K562 (cell line): ENCODE measurements around the gene PMVK. TPM values are rescaled to one million over a fixed set of nuclear protein-coding genes. Genes with fewer than 3 reads are reported as not detected.
A peak's percentile ranks its signal among the peaks of the same experiment; 100 is the strongest.

ENCODE experiments used
- ARHGAP35 ChIP-seq: fragments of 450-650 bp; IDR thresholded peaks from 2 replicates; pipeline ENCODE4 v1.6.1; 2018; ENCODE audit not compliant: partially characterized antibody
- GABPA ChIP-seq: fragments of 200-800 bp; sonication (Bioruptor generic); conservative IDR thresholded peaks from 2 replicates; pipeline ENCODE4 v1.6.1; 2016; ENCODE audit warnings: low read depth, missing genetic modification characterization, missing compliant biosample characterization
- GTF2E2 ChIP-seq: fragments of 200-800 bp; sonication (Bioruptor generic); IDR thresholded peaks from 2 replicates; pipeline ENCODE4 v1.6.1; 2016; ENCODE audit warnings: missing genetic modification characterization, missing compliant biosample characterization
- HMG20A ChIP-seq: fragments of 450-650 bp; formaldehyde crosslinking; conservative IDR thresholded peaks from 2 replicates; pipeline ENCODE4 v1.4.0; 2020; ENCODE audit warnings: mild to moderate bottlenecking, mixed read lengths
- HNRNPUL1 ChIP-seq: fragments of 200-400 bp; formaldehyde crosslinking; IDR thresholded peaks from 2 replicates; pipeline ENCODE4 v1.6.1; 2017; ENCODE audit warnings: low read length
- KAT7 ChIP-seq: sonication (generic); formaldehyde crosslinking; IDR thresholded peaks from 2 replicates; pipeline ENCODE4 v1.8.0; 2022; ENCODE audit warnings: missing genetic modification reagents, mild to moderate bottlenecking, borderline replicate concordance
- MAFG ChIP-seq: fragments of 450-650 bp; conservative IDR thresholded peaks from 2 replicates; pipeline ENCODE4 v1.6.1; 2016; ENCODE audit warnings: missing genetic modification characterization, missing compliant biosample characterization
- MYC ChIP-seq, 2 experiments: fragments of 250-450 bp in 1 of 2; sonication (Bioruptor Pico) in 1 of 2; IDR thresholded peaks; 2 replicates each; pipeline versions ENCODE4 v1.5.1 to v1.6.1; 2012 to 2021; ENCODE audit warnings: low read depth in 2 of 2, borderline replicate concordance in 1 of 2, improper control_type of control experiment in 1 of 2, low read length in 1 of 2, mild to moderate bottlenecking in 1 of 2, moderate library complexity in 1 of 2
- TRIM24 ChIP-seq, 2 experiments: fragments of 450-650 bp; IDR thresholded peaks; 2 replicates each; pipeline ENCODE4 v1.6.1; 2016
- ZNF12 ChIP-seq: sonication (generic); formaldehyde crosslinking; IDR thresholded peaks from 2 replicates; pipeline ENCODE4 v1.4.0; 2020; ENCODE audit warnings: mild to moderate bottlenecking, missing genetic modification reagents
- ZNF395 ChIP-seq: fragments of 200-800 bp; sonication (Bioruptor generic); IDR thresholded peaks from 2 replicates; pipeline ENCODE4 v1.6.1; 2017; ENCODE audit warnings: missing genetic modification characterization, missing compliant biosample characterization
- polyA plus RNA-seq, 8 experiments: library from polyadenylated mRNA; depleted of rRNA in 4 of 8; stranded (reverse) in 5 of 8; unstranded in 3 of 8; fragments of >200 nt; fragmentation: Nextera tagmentation in 2 of 8; fragmentation: Illumina TruSeq in 1 of 8; extraction: Ambion mirVana in 2 of 8; extraction: Trizol in 1 of 8; gene quantifications; 2 replicates each; pipeline versions ENCODE4 v1.2.1 to v1.2.3, GENCODE V29; 2011 to 2014; ENCODE audit warnings: inconsistent platforms in 1 of 8, missing spikeins in 1 of 8
- total RNA-seq, 7 experiments: library from RNA; depleted of rRNA in 6 of 7; stranded (reverse); fragments of >200 nt in 6 of 7; fragmentation: Illumina TruSeq in 2 of 7; extraction: Trizol in 2 of 7; gene quantifications; 2 replicates each; pipeline versions ENCODE4 v1.2.1 to v1.2.3, GENCODE V29; 2011 to 2021; ENCODE audit warnings: low replicate concordance in 1 of 7
- TF ChIP-seq, protein P1 (sequence below), 2 experiments: fragments of 450-650 bp; IDR thresholded peaks; 2 replicates each; pipeline ENCODE4 v1.6.1; 2016; ENCODE audit warnings: mild to moderate bottlenecking in 2 of 2, borderline replicate concordance in 1 of 2, low read depth in 1 of 2, moderate library complexity in 1 of 2
- TF ChIP-seq, protein P2 (sequence below): fragments of 450-650 bp; IDR thresholded peaks from 2 replicates; pipeline ENCODE4 v1.6.1; 2016
- TF ChIP-seq, protein P3 (sequence below), 2 experiments: fragments of 450-650 bp in 1 of 2; sonication (generic) in 1 of 2; formaldehyde crosslinking; conservative IDR thresholded peaks; 2 replicates each; pipeline versions ENCODE4 v1.4.0 to v1.8.1; 2020 to 2022; ENCODE audit warnings: mild to moderate bottlenecking in 1 of 2, missing genetic modification reagents in 1 of 2
- TF ChIP-seq, protein P4 (sequence below): IDR thresholded peaks from 2 replicates; pipeline ENCODE4 v1.6.1; 2011; ENCODE audit not compliant: insufficient read length; ENCODE audit errors: extremely low read depth

PMVK gene
- total and polyA plus RNA-seq, 9 of the 15 experiments (the other 6 are each of a cell fraction or from before 2014, with no cell fraction given), result 1.1 to 15.3 (median 6.3) TPM

- TF ChIP-seq, protein P1, sequence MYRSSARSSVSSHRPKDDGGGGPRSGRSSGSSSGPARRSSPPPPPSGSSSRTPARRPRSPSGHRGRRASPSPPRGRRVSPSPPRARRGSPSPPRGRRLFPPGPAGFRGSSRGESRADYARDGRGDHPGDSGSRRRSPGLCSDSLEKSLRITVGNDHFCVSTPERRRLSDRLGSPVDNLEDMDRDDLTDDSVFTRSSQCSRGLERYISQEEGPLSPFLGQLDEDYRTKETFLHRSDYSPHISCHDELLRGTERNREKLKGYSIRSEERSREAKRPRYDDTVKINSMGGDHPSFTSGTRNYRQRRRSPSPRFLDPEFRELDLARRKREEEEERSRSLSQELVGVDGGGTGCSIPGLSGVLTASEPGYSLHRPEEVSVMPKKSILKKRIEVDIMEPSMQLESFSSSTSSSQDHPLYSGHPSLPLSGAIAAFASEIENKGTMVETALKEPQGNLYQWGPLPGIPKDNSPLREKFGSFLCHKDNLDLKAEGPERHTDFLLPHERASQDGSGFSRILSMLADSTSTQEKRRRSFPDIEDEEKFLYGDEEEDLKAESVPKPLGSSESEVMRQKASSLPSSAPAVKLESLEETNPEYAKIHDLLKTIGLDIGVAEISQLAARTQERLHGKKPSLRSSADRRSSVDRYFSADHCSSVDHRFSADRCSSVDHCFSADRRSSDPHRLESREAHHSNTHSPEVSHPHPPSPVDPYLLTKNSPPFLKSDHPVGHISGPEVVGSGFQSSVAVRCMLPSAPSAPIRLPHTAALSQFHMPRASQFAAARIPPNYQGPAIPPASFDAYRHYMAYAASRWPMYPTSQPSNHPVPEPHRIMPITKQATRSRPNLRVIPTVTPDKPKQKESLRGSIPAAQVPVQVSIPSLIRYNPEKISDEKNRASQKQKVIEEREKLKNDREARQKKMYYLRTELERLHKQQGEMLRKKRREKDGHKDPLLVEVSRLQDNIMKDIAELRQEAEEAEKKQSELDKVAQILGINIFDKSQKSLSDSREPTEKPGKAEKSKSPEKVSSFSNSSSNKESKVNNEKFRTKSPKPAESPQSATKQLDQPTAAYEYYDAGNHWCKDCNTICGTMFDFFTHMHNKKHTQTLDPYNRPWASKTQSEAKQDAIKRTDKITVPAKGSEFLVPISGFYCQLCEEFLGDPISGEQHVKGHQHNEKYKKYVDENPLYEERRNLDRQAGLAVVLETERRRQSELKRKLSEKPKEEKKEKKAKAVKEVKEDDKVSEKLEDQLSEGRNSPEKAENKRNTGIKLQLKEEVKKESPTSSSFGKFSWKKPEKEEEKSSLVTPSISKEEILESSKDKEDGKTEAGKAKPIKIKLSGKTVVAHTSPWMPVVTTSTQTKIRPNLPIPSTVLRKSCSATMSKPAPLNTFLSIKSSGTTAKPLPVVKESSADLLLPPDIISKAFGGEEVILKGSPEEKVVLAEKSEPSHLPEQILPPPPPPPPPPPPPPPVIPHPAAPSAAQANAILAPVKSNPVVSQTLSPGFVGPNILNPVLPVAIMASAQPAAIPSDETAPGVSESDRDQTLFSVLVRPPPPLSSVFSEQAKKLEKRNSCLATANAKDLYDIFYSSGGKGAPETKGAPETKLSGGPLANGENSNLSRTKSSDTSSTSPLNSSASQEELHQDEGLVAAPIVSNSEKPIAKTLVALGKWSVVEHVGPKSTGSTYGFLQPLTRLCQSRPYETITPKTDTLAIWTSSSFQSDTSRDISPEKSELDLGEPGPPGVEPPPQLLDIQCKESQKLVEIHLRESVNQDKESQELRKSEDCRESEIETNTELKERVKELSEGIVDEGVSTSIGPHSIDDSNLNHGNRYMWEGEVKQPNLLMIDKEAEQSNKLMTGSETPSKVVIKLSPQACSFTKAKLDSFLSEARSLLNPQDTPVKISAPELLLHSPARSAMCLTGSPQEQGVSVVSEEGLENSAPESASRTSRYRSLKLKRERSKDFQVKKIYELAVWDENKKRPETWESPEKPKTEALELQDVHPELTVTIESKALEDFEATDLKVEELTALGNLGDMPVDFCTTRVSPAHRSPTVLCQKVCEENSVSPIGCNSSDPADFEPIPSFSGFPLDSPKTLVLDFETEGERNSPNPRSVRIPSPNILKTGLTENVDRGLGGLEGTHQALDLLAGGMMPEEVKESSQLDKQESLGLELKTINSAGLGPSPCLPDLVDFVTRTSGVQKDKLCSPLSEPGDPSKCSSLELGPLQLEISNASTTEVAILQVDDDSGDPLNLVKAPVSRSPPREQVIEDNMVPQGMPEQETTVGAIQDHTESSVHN (IDR thresholded peaks at IDR 0.05; ENCODE audit: borderline replicate concordance in 1 of 2, low read depth in 1 of 2), result no peak
- TF ChIP-seq, protein P2, sequence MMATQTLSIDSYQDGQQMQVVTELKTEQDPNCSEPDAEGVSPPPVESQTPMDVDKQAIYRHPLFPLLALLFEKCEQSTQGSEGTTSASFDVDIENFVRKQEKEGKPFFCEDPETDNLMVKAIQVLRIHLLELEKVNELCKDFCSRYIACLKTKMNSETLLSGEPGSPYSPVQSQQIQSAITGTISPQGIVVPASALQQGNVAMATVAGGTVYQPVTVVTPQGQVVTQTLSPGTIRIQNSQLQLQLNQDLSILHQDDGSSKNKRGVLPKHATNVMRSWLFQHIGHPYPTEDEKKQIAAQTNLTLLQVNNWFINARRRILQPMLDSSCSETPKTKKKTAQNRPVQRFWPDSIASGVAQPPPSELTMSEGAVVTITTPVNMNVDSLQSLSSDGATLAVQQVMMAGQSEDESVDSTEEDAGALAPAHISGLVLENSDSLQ, result peak; percentile 97
- TF ChIP-seq KAT7 (CRISPR knock-in tag) (no peak), GABPA (tag) (peak; percentile 78), HNRNPUL1 (no peak), GTF2E2 (tag) (no peak), MYC (IDR thresholded peaks at IDR 0.05; ENCODE audit: low read depth, low read length) (peak; percentile 93), MYC (CRISPR knock-in tag; IDR thresholded peaks at IDR 0.05; ENCODE audit: borderline replicate concordance, low read depth) (peak; percentile 73; the same call in 1 of the 2 replicates), ARHGAP35 (no peak), MAFG (tag) (no peak), ZNF12 (CRISPR knock-in tag) (peak; percentile 89), TRIM24 (IDR thresholded peaks at IDR 0.05) (peak; percentile 25 to 51; a peak in 1 of 4 replicates), HMG20A (CRISPR knock-in tag) (no peak), ZNF395 (CRISPR knock-in tag) (no peak)
- TF ChIP-seq, protein P3, sequence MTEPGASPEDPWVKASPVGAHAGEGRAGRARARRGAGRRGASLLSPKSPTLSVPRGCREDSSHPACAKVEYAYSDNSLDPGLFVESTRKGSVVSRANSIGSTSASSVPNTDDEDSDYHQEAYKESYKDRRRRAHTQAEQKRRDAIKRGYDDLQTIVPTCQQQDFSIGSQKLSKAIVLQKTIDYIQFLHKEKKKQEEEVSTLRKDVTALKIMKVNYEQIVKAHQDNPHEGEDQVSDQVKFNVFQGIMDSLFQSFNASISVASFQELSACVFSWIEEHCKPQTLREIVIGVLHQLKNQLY (CRISPR knock-in tag; conservative IDR thresholded peaks at IDR 0.05), result 0 out of 4 replicates have a peak, but pooled peaks of 1 of the 2 experiments have one; percentile 83
- TF ChIP-seq, protein P4, sequence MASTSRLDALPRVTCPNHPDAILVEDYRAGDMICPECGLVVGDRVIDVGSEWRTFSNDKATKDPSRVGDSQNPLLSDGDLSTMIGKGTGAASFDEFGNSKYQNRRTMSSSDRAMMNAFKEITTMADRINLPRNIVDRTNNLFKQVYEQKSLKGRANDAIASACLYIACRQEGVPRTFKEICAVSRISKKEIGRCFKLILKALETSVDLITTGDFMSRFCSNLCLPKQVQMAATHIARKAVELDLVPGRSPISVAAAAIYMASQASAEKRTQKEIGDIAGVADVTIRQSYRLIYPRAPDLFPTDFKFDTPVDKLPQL, result no peak
Measured at GRCh38 chr1:154936555-154937084, at the start of gene PMVK (continued).
